Natural killer cell treated with Interleukin-12 subunit alpha and Interleukin-12 subunit beta and Interleukin-15 and Interleukin-18, amount 100 ng/mL, for 72 hours (primary cell): ENCODE data around the gene FPR2. TPM values are rescaled to one million over a fixed set of nuclear protein-coding genes. Genes with fewer than 3 reads are reported as not detected.

Source experiments
- ATAC-seq, 2 donors: fragments of 150-1000 bp; cut with Tn5 transposase in 1 of 2; sonication (Bioruptor Pico), chemical (Tn5 transposase) in 1 of 2; 2 replicates each; pipeline ENCODE4 v1.10.0; 2021
- DNase-seq: peaks from one replicate; pipeline ENCODE4 v3.0.0; 2022; ENCODE audit warnings: low spot score
- H3K27ac Mint-ChIP-seq, 2 donors: 1 replicate in 1 of 2; 2 replicates in 1 of 2; pipeline ENCODE4 v1.8.0; 2022; ENCODE audit warnings: mixed read lengths in 2 of 2, mild to moderate bottlenecking in 1 of 2, moderate library complexity in 1 of 2
- H3K27me3 Mint-ChIP-seq, 2 donors: 1 replicate in 1 of 2; 2 replicates in 1 of 2; pipeline ENCODE4 v1.8.0; 2022; ENCODE audit warnings: mixed read lengths in 2 of 2
- H3K36me3 Mint-ChIP-seq: one replicate; pipeline ENCODE4 v1.8.0; 2022; ENCODE audit warnings: mixed read lengths
- H3K4me1 Mint-ChIP-seq, 2 donors: 1 replicate in 1 of 2; 2 replicates in 1 of 2; pipeline ENCODE4 v1.8.0; 2022; ENCODE audit warnings: low read depth in 2 of 2, mixed read lengths in 2 of 2, mild to moderate bottlenecking in 1 of 2
- H3K4me3 Mint-ChIP-seq: one replicate; pipeline ENCODE4 v1.8.0; 2022; ENCODE audit warnings: mixed read lengths
- H3K9me3 Mint-ChIP-seq: 2 replicates; pipeline ENCODE4 v1.8.0; 2022; ENCODE audit warnings: mixed read lengths
- total RNA-seq, 2 donors: library from RNA; stranded (reverse); gene quantifications; one replicate each; pipeline ENCODE4 v1.2.3, GENCODE V29; 2022

FPR2 gene
- total RNA-seq, 2 donors from 2014 or later, result 0.31 to 0.56 TPM

GRCh38 chr19:51808333-51808986 is 47.5 kb downstream of the FPR2 start:
- Mint-ChIP-seq H3K4me1 (peaks cover 7 to 12% of the 10 kb centered on the region in 2 donors), H3K36me3 (no peaks in the 10 kb centered on the region), H3K4me3 (no peak overlapping the region), H3K27ac (no peak overlapping the region), H3K9me3 (peaks cover 3% of the 10 kb centered on the region), H3K27me3 (no peaks in the 10 kb centered on the region)
- no peak for DNase-seq
- no peak for ATAC-seq

- peaks cover 7 to 12% of the 10 kb centered on the region in 2 donors for H3K4me1 Mint-ChIP-seq
- no peak overlapping the region for H3K27ac Mint-ChIP-seq
- peaks cover 5% of the 10 kb centered on the region for H3K36me3 Mint-ChIP-seq
- H3K9me3 Mint-ChIP-seq, result peaks cover 3% of the 10 kb centered on the region
- no peak for DNase-seq
- ATAC-seq, result no peak
- H3K4me3 Mint-ChIP-seq, result no peak overlapping the region
- H3K27me3 Mint-ChIP-seq, result no peaks in the 10 kb centered on the region
These were observed 48.8 kb downstream of the FPR2 start for GRCh38 chr19:51809787-51810186.

GRCh38 chr19:51810223-51810622 is 49.2 kb downstream of the FPR2 start:
- Mint-ChIP-seq H3K36me3 (peaks cover 5% of the 10 kb centered on the region), H3K9me3 (peaks cover 3% of the 10 kb centered on the region), H3K4me1 (peaks cover 7 to 12% of the 10 kb centered on the region in 2 donors), H3K27me3 (no peaks in the 10 kb centered on the region), H3K4me3 (no peak overlapping the region), H3K27ac (no peak overlapping the region)
- ATAC-seq, result no peak
- no peak for DNase-seq

- peaks cover 3% of the 10 kb centered on the region for H3K9me3 Mint-ChIP-seq
- peaks cover 5% of the 10 kb centered on the region for H3K36me3 Mint-ChIP-seq
- DNase-seq, result no peak
- H3K27ac Mint-ChIP-seq, result no peak overlapping the region
- no peak overlapping the region for H3K4me3 Mint-ChIP-seq
- ATAC-seq, result no peak
- H3K27me3 Mint-ChIP-seq, result no peaks in the 10 kb centered on the region
- H3K4me1 Mint-ChIP-seq, result peaks cover 7 to 12% of the 10 kb centered on the region in 2 donors
These were observed 50.4 kb downstream of the FPR2 start for GRCh38 chr19:51811344-51811743.

GRCh38 chr19:51815043-51815442 is 54.1 kb downstream of the FPR2 start:
- no peak overlapping the region for H3K4me3 Mint-ChIP-seq
- H3K4me1 Mint-ChIP-seq, result no peaks in the 10 kb centered on the region

GRCh38 chr19:51816711-51817110 is 55.7 kb downstream of the FPR2 start:
- ATAC-seq (no peak), DNase-seq (no peak)

More at GRCh38 chr19:51815043-51815442, 54.1 kb downstream of the FPR2 start:
- DNase-seq (no peak), ATAC-seq (no peak)
- Mint-ChIP-seq H3K9me3 (peaks cover 3% of the 10 kb centered on the region), H3K36me3 (peaks cover 9% of the 10 kb centered on the region), H3K27ac (no peak overlapping the region), H3K27me3 (peaks cover 0 to 7% of the 10 kb centered on the region in 2 donors)

GRCh38 chr19:51820011-51820410 is 59.0 kb downstream of the FPR2 start:
- no peak for ATAC-seq
- Mint-ChIP-seq H3K27me3 (peaks cover 0 to 7% of the 10 kb centered on the region in 2 donors), H3K4me1 (no peaks in the 10 kb centered on the region), H3K27ac (no peak overlapping the region), H3K36me3 (peaks cover 12% of the 10 kb centered on the region), H3K9me3 (peaks cover 6% of the 10 kb centered on the region), H3K4me3 (no peak overlapping the region)
- no peak for DNase-seq

More at GRCh38 chr19:51816711-51817110, 55.7 kb downstream of the FPR2 start:
- peaks cover 0 to 7% of the 10 kb centered on the region in 2 donors for H3K27me3 Mint-ChIP-seq
- H3K27ac Mint-ChIP-seq, result no peak overlapping the region
- H3K4me1 Mint-ChIP-seq, result no peaks in the 10 kb centered on the region
- H3K9me3 Mint-ChIP-seq, result peaks cover 4% of the 10 kb centered on the region
- peaks cover 9% of the 10 kb centered on the region for H3K36me3 Mint-ChIP-seq
- H3K4me3 Mint-ChIP-seq, result no peak overlapping the region

Other genes starting within 250 kb of the FPR2 start
- gene SIGLEC6, start 229.5 kb upstream of the FPR2 start, total RNA-seq, result 1 to 10 TPM in 1 of 2 donors, not detected in 1; 1.0 TPM
- gene ZNF175, start 189.9 kb upstream of the FPR2 start, total RNA-seq, result 10 to 100 TPM in 1 of 2 donors, 1 to 10 TPM in 1; 9.9 to 13.2 TPM
- gene SIGLEC5, start 130.8 kb upstream of the FPR2 start, total RNA-seq, result under 1 TPM; 0.22 to 0.64 TPM
- gene SIGLEC14, start 114.4 kb upstream of the FPR2 start, total RNA-seq, result not detected
- gene SPACA6, start 67.8 kb upstream of the FPR2 start, total RNA-seq, result 1 to 10 TPM; 2.7 to 3.0 TPM
- gene HAS1, start 37.2 kb upstream of the FPR2 start, total RNA-seq, result not detected
- under 1 TPM in 1 of 2 donors, not detected in 1; 0.69 TPM for gene FPR1, start 9.3 kb upstream of the FPR2 start, total RNA-seq
- not detected for gene FPR3, start 34.0 kb downstream of the FPR2 start, total RNA-seq
- 1 to 10 TPM; 8.1 to 9.8 TPM for gene ZNF577, start 126.8 kb downstream of the FPR2 start, total RNA-seq
- 10 to 100 TPM; 10.0 to 14.0 TPM for gene ZNF649, start 143.8 kb downstream of the FPR2 start, total RNA-seq
- gene ZNF613, start 166.3 kb downstream of the FPR2 start, total RNA-seq, result 1 to 10 TPM; 4.8 to 6.0 TPM
- gene ZNF350, start 225.7 kb downstream of the FPR2 start, total RNA-seq, result 10 to 100 TPM in 1 of 2 donors, 1 to 10 TPM in 1; 9.4 to 16.9 TPM
- gene ZNF615, start 247.0 kb downstream of the FPR2 start, total RNA-seq, result 10 to 100 TPM in 1 of 2 donors, 1 to 10 TPM in 1; 6.8 to 12.9 TPM